NB4 (cell line): ENCODE measurements around the gene TEKT5.

Source experiments
- CTCF ChIP-seq: IDR thresholded peaks from one replicate; pipeline ENCODE4 v1.5.1; 2012; ENCODE audit warnings: low read depth, low read length
- MAX ChIP-seq: IDR thresholded peaks from 2 replicates; pipeline ENCODE4 v1.6.1; 2011; ENCODE audit warnings: low read depth, low read length
- MYC ChIP-seq: IDR thresholded peaks from 2 replicates; pipeline ENCODE4 v1.6.1; 2011; ENCODE audit warnings: low read depth, low read length
- POLR2A ChIP-seq: IDR thresholded peaks from 2 replicates; pipeline ENCODE4 v1.6.1; 2011; ENCODE audit warnings: mild to moderate bottlenecking; ENCODE audit not compliant: insufficient read length; ENCODE audit errors: extremely low read depth

- peak; percentile 5 for TF ChIP-seq CTCF
- TF ChIP-seq MAX, result no peak
- no peak for TF ChIP-seq POLR2A
- no peak for TF ChIP-seq MYC
Observed at GRCh38 chr16:10629592-10629963, 65.2 kb downstream of the TEKT5 start.
